Activated CD8-positive, alpha-beta memory T cell treated with anti-CD3 and anti-CD28 coated beads for 36 hours (primary cell): Measurements from ENCODE around the gene LIX1. TPM values are rescaled to one million over a fixed set of nuclear protein-coding genes. Genes with fewer than 3 reads are reported as not detected.

Source experiments
- CTCF ChIA-PET: fragments of 350-600 bp; sonication (Branson Sonifier 250); formaldehyde crosslinking; loops from one replicate; lab custom pipeline; 2021; ENCODE audit warnings: antibody characterized with exemption; lab: Charles Lee
- POLR2A ChIA-PET: fragments of 350-600 bp; sonication (Branson Sonifier 250); formaldehyde crosslinking; loops from one replicate; lab custom pipeline; 2021; ENCODE audit warnings: antibody characterized with exemption; lab: Charles Lee
- total RNA-seq, 2 experiments: library from RNA; stranded (reverse); gene quantifications; one replicate each; pipeline ENCODE4 v1.2.3, GENCODE V29; 2021

Gene LIX1
- total RNA-seq, 2 experiments from 2014 or later = not detected

- ChIA-PET CTCF (no interaction called here), POLR2A (no interaction called here)
Measured at GRCh38 chr5:97046270-97046982, 96.0 kb downstream of the LIX1 start.

- ChIA-PET CTCF (no interaction called here), POLR2A (no interaction called here)
Measured at GRCh38 chr5:97044052-97044451, 98.4 kb downstream of the LIX1 start.

GRCh38 chr5:97043511-97043910, 98.9 kb downstream of the LIX1 start:
- ChIA-PET CTCF (no interaction called here), POLR2A (no interaction called here)

GRCh38 chr5:97042996-97043395, 99.4 kb downstream of the LIX1 start:
- ChIA-PET CTCF (no interaction called here), POLR2A (no interaction called here)

Other genes with a start within 250 kb of the LIX1 start
- gene LNPEP, start 206.5 kb downstream of the LIX1 start, total RNA-seq = 10 to 100 TPM; 37.6 to 38.6 TPM
- 10 to 100 TPM; 40.0 to 44.4 TPM for gene RIOK2, start 40.6 kb upstream of the LIX1 start, total RNA-seq